GM10266 (cell line): Measurements from ENCODE around the gene PPIL1.
A peak's percentile ranks its signal among the peaks of the same experiment; 100 is the strongest.

Experiments
- DNase-seq: peaks from one replicate; pipeline ENCODE4 v3.0.0; 2012; ENCODE audit errors: extremely low spot score
- TF ChIP-seq, protein P1 (sequence below): IDR thresholded peaks from 2 replicates; pipeline ENCODE4 v1.5.1; 2012; ENCODE audit warnings: mild to moderate bottlenecking, low read depth; ENCODE audit not compliant: control insufficient read depth, insufficient read depth; ENCODE audit errors: missing control alignments

Gene PPIL1

DNA sequence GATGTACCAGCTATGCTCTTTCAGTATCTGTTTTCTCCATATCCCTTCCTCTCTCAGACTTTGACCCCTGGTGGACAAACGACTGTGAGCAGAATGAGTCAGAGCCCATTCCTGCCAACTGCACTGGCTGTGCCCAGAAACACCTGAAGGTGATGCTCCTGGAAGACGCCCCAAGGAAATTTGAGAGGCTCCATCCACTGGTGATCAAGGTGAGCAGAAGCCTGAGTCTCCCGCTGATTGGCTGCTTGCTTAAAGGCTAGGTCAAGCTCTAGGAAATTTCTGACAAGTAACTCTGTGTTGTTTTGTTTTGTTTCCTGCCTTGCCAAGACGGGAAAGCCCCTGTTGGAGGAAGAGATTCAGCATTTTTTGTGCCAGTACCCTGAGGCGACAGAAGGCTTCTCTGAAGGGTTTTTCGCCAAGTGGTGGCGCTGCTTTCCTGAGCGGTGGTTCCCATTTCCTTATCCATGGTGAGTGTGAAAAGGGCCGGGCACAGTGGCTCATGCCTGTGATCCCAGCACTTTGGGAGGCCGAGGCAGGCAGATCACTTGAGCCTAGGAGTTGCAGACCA lies 39.7 kb upstream of the PPIL1 start:
- TF ChIP-seq, protein P1, sequence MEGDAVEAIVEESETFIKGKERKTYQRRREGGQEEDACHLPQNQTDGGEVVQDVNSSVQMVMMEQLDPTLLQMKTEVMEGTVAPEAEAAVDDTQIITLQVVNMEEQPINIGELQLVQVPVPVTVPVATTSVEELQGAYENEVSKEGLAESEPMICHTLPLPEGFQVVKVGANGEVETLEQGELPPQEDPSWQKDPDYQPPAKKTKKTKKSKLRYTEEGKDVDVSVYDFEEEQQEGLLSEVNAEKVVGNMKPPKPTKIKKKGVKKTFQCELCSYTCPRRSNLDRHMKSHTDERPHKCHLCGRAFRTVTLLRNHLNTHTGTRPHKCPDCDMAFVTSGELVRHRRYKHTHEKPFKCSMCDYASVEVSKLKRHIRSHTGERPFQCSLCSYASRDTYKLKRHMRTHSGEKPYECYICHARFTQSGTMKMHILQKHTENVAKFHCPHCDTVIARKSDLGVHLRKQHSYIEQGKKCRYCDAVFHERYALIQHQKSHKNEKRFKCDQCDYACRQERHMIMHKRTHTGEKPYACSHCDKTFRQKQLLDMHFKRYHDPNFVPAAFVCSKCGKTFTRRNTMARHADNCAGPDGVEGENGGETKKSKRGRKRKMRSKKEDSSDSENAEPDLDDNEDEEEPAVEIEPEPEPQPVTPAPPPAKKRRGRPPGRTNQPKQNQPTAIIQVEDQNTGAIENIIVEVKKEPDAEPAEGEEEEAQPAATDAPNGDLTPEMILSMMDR, result no peak
- DNase-seq, result no peak

DNA sequence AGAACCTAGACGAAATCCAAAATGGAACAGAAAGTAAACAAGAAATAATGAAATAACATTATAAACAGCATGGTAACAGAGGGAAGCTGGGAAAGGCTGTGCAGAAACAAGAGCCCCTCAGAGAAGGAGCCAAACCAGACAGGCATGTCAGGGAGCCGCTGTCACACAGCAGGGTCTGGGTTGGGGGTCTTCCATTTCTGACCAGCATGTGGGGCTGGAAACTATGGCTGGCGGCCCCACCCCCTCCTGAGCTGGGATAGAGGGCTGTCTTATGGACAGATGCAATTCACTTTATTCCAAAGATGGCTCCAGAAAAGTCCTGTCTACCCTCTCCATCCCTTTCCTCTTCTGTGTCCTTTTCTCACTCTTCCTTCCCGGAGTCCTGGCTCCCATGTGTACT lies 38.5 kb upstream of the PPIL1 start:
- DNase-seq, result no peak
- TF ChIP-seq, protein P1, result no peak

DNA sequence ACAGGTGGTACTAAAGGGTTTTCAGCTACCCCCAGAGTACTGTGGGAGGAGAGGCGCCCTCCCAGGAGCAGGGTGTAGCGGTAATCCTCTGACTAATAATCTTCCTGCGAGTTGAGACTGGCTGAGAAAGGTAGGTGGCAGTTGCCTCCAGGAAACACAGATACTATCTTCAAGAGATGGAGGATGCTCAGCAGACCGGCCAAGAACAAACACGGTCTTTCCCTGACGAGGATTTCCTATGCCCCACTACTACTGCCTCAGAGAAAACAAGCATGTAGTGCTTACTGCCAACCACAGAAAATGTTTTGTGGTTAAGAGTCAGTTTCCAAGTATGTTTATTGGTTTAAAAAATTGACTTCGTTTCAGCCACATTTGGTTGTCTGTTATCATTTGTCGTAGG lies 38.0 kb upstream of the PPIL1 start:
- TF ChIP-seq, protein P1, result peak; percentile 18
- peak; percentile 54 for DNase-seq

DNA sequence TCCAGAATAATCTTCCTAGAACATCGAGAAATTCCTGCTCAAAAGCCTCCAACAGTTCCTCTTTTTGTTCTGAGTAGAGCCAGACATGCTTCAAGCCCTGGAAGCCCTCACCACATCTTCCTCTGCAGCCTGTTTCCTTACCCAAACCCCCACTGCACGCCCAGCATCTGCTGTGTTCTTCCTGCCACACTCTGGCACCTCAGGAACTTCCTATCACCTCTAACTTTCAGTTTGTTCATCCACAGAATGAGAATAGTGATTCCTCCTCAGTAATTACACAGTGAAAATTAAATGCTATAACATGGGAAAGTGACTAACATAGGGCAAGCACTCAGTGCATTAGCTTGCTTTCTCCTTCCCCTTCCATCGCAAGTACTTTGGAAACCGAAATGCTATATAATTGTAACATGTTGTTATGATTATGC lies 37.4 kb upstream of the PPIL1 start:
- TF ChIP-seq, protein P1, result no peak
- DNase-seq, result no peak

DNA sequence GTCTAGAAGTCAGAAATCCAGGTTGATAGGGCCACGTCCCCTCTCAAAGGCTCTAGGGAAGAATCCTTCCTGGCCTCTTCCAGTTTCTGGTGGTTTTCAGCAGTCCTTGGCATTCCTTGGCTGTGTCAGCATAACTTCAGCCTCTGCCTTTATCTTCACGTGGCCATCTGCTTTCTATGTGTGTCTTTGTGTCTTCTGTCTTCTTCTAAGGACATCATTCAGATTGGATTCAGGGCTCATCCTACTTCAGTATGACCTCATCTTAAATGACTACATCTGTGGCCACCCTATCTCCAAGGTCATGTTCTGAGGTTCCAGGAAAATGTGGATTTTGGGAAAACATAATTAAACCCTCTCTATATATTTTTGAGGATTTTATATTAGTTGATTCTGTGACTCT lies 34.1 kb upstream of the PPIL1 start:
- no peak for DNase-seq
- TF ChIP-seq, protein P1, result no peak

DNA sequence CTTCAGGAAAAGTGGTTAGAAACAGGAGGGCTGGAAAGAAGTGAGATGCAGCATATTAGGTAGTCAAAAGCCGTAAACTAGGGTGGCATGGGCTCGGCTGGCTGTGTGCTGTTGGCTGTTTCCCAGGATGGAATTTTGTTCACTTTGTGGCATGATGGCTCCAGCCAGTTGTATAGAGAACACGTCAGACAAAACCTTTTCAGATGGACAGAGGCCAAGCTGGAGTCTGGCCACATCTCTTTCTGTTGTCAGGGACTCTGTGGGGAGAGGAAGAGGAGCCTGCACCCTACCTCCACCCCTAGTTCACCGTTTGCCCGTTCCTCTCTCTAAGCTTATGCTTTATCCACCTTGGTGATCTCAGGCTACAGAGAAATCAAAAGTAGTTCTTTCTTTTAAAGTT lies 33.2 kb upstream of the PPIL1 start:
- no peak for DNase-seq

DNA sequence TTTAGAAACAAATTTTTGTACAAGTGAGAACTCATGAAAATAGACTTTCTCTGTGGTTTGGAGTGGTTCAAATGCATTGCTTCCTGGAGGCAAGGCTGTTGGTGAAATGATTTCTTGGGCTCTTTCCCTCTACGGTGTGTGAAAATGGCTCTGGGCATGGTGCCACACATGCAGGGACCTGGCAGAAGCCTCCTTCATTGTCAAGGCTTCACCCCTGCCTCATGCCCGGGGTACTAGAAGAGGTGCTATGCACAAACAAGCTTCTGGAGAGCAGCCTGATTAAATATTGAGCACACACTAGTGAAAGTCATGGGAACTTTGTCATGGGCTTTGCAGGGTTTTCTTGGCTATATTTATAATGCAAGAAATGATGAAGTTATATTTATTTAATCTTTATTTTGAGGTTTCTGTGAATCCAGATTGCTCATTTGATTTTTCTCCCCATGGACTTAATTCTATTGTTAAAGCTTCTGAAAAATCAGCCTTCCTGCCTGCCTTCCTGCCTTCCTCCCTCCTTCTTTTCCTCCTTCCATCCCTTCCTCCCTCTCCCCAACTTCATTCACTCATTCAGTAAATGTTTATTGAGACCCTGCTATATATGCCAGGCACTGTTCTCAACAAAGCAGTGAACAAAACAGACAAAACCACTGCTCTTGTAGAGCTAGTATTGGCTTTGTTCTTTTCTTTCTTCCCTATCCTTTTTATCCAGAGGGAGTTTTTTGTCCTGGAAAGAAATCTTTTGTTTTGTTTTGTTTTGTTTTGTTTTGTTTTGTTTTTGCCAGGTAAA lies 32.1 kb upstream of the PPIL1 start:
- DNase-seq, result no peak
- TF ChIP-seq, protein P1, result no peak

More for the DNA sequence above, 33.2 kb upstream of the PPIL1 start:
- TF ChIP-seq, protein P1, result no peak
